SU-DHL-6 (cell line): Measurements from ENCODE around the gene CCNJL.

Experiments
- H2AFZ ChIP-seq: fragments of 200-600 bp; sonication (generic); 2 replicates; pipeline ENCODE4 v1.6.1; 2014; ENCODE audit warnings: low read depth, mild to moderate bottlenecking, moderate library complexity, mixed read lengths, antibody characterized with exemption, low read length; ENCODE audit not compliant: severe bottlenecking
- H3F3A ChIP-seq: fragments of 200-600 bp; shearing (Covaris generic); 2 replicates; pipeline ENCODE4 v1.6.0; 2016; ENCODE audit warnings: antibody characterized with exemption, mild to moderate bottlenecking; ENCODE audit not compliant: insufficient read depth
- H3K27ac ChIP-seq: fragments of 200-600 bp; sonication (generic); 2 replicates; pipeline ENCODE4 v1.5.1; 2016; ENCODE audit warnings: low read depth, mild to moderate bottlenecking, low read length, moderate library complexity, mixed read lengths
- H3K27me3 ChIP-seq: fragments of 200-600 bp; sonication (generic), shearing (Covaris generic); 2 replicates; pipeline ENCODE4 v1.6.0; 2014; ENCODE audit warnings: mild to moderate bottlenecking, low read length
- H3K36me3 ChIP-seq: fragments of 200-600 bp; sonication (generic); 2 replicates; pipeline ENCODE4 v1.6.1; 2014; ENCODE audit warnings: mild to moderate bottlenecking, low read length, mixed read lengths
- H3K4me2 ChIP-seq: fragments of 300-600, 200-600 bp; shearing (Covaris generic), sonication (generic); 2 replicates; pipeline ENCODE4 v1.6.0; 2014; ENCODE audit warnings: low read length, low read depth, mild to moderate bottlenecking; ENCODE audit not compliant: poor library complexity, severe bottlenecking
- H3K4me3 ChIP-seq: fragments of 200-600 bp; sonication (generic); 2 replicates; pipeline ENCODE4 v1.5.1; 2014; ENCODE audit warnings: antibody characterized with exemption, low read length, mild to moderate bottlenecking, mixed read lengths; ENCODE audit not compliant: insufficient read depth, poor library complexity, severe bottlenecking
- H3K79me2 ChIP-seq: fragments of 200-600 bp; sonication (generic); 2 replicates; pipeline ENCODE4 v1.6.1; 2014; ENCODE audit warnings: mild to moderate bottlenecking, low read length, moderate library complexity; ENCODE audit not compliant: insufficient read depth
- H3K9ac ChIP-seq: fragments of 200-600 bp; sonication (generic); 2 replicates; pipeline ENCODE4 v1.7.0; 2014; ENCODE audit warnings: mild to moderate bottlenecking, low read length
- H3K9me2 ChIP-seq: fragments of 200-600 bp; sonication (generic); replicated peaks from 2 replicates; pipeline ENCODE4 v1.6.1; 2014; ENCODE audit warnings: low read length; ENCODE audit not compliant: insufficient read depth
- H3K9me3 ChIP-seq: fragments of 200-600 bp; sonication (generic); 2 replicates; pipeline ENCODE4 v1.6.1; 2014; ENCODE audit warnings: low read length, mixed read lengths; ENCODE audit not compliant: insufficient read depth
- H4K20me1 ChIP-seq: fragments of 200-600 bp; sonication (generic); 2 replicates; pipeline ENCODE4 v1.6.1; 2014; ENCODE audit warnings: low read depth, mild to moderate bottlenecking, antibody characterized with exemption, low read length, moderate library complexity, mixed read lengths
- EZH2phosphoT487 ChIP-seq: fragments of 200-600 bp; sonication (generic), shearing (Covaris generic); conservative IDR thresholded peaks from 2 replicates; pipeline ENCODE4 v1.6.1; 2018; ENCODE audit warnings: mild to moderate bottlenecking, antibody characterized with exemption, low read length, moderate library complexity, mixed read lengths
- TF ChIP-seq, protein P1 (sequence below): fragments of 200-600 bp; sonication (generic); IDR thresholded peaks from one replicate; pipeline ENCODE4 v1.5.1; 2017; ENCODE audit warnings: antibody characterized with exemption, mild to moderate bottlenecking, low read length, moderate library complexity; ENCODE audit not compliant: insufficient read depth, poor library complexity, severe bottlenecking

Gene CCNJL

DNA sequence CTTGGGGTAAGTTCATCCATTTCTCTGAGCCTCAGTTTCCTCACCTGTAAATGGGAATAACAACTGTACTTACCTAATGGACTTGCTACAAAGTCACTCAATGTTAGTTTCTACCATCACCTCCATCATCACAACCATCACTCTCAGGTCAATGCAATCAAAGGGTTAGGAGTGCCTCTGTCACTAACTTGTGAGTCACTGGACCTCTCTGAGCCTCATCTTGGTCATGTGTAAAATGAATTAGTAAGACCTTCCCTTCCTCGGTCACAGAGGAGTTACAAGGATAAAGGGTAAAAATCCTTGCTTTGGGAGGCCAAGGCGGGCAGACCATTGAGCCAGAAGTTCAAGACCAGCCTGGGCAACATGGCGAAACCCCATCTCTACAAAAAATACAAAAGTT, 70.2 kb downstream of the CCNJL start:
- no peak overlapping the region for H3K27ac ChIP-seq

DNA sequence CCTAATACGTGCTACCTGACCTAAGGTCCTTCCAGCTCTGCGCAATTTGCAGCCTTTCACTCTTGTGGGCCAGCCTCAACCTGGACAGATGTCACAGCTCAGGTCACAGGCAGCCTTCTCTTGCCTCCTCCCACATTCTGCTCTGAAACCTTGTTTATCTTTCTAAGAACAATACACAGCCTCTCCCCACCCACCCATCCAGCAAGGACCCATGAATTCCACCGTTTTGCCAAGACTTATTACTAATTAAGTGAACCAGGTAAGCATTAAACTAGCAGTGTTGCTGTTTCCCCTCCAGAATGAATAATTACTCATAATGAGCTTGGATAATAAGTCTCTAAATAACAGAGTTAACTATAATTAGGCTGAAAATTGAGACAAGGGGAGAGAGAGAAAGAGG, 72.0 kb downstream of the CCNJL start:
- H3K9ac ChIP-seq = no peak overlapping the region
- H3K36me3 ChIP-seq = no peaks in the 10 kb centered on the region
- no peak overlapping the region for H3K4me2 ChIP-seq
- H3K9me3 ChIP-seq = no peaks in the 10 kb centered on the region
- H2AFZ ChIP-seq = no peak overlapping the region
- no peak overlapping the region for H3K27ac ChIP-seq
- no peaks in the 10 kb centered on the region for H4K20me1 ChIP-seq
- no peaks in the 10 kb centered on the region for H3K27me3 ChIP-seq
- H3K79me2 ChIP-seq = no peaks in the 10 kb centered on the region
- H3K9me2 ChIP-seq = no peaks in the 10 kb centered on the region
- TF ChIP-seq, protein P1, sequence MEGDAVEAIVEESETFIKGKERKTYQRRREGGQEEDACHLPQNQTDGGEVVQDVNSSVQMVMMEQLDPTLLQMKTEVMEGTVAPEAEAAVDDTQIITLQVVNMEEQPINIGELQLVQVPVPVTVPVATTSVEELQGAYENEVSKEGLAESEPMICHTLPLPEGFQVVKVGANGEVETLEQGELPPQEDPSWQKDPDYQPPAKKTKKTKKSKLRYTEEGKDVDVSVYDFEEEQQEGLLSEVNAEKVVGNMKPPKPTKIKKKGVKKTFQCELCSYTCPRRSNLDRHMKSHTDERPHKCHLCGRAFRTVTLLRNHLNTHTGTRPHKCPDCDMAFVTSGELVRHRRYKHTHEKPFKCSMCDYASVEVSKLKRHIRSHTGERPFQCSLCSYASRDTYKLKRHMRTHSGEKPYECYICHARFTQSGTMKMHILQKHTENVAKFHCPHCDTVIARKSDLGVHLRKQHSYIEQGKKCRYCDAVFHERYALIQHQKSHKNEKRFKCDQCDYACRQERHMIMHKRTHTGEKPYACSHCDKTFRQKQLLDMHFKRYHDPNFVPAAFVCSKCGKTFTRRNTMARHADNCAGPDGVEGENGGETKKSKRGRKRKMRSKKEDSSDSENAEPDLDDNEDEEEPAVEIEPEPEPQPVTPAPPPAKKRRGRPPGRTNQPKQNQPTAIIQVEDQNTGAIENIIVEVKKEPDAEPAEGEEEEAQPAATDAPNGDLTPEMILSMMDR = no peak
- no peak for TF ChIP-seq EZH2phosphoT487
- H3F3A ChIP-seq = no peaks in the 10 kb centered on the region
- no peak overlapping the region for H3K4me3 ChIP-seq

More for the DNA sequence above, 70.2 kb downstream of the CCNJL start:
- Histone ChIP-seq H3K27me3 (no peaks in the 10 kb centered on the region), H3K79me2 (no peaks in the 10 kb centered on the region), H3K9me2 (no peaks in the 10 kb centered on the region), H3K9me3 (no peaks in the 10 kb centered on the region), H3K4me2 (no peak overlapping the region), H4K20me1 (no peaks in the 10 kb centered on the region), H2AFZ (no peak overlapping the region), H3K36me3 (no peaks in the 10 kb centered on the region), H3F3A (no peaks in the 10 kb centered on the region), H3K4me3 (no peak overlapping the region), H3K9ac (no peak overlapping the region)
- no peak for TF ChIP-seq EZH2phosphoT487
- TF ChIP-seq, protein P1 = no peak

DNA sequence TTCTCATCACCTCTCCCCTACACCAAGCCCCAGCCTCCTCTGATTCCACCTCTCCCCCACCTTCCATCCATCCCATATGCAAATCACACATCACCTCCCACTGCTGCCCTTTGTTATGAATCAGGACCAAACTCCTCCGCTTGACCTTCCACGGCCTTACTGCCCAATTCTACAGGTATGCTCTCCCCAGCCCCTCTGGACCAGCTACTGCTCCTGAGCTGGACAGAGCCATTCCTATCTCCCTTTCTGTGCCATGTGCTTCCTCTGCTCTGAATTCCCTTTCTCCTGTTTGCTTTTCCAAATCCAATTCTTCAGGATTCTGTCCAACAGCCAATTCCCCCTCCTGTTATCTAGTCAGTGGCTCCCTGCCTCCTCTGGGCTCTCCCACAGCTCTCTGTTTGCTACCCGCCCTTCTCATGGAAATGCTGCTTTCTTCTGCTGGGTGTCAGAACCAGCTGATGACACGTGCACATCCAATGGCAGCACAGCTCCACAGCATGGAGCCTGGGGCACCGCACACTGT, 74.7 kb downstream of the CCNJL start:
- Histone ChIP-seq H3K36me3 (no peaks in the 10 kb centered on the region), H3K27ac (no peak overlapping the region), H3F3A (no peaks in the 10 kb centered on the region), H2AFZ (no peak overlapping the region), H3K9me3 (no peaks in the 10 kb centered on the region), H3K4me2 (no peak overlapping the region), H3K79me2 (no peaks in the 10 kb centered on the region), H3K9ac (no peak overlapping the region), H3K9me2 (no peaks in the 10 kb centered on the region), H4K20me1 (no peaks in the 10 kb centered on the region), H3K27me3 (no peaks in the 10 kb centered on the region), H3K4me3 (no peak overlapping the region)
- TF ChIP-seq, protein P1 = no peak
- no peak for TF ChIP-seq EZH2phosphoT487

DNA sequence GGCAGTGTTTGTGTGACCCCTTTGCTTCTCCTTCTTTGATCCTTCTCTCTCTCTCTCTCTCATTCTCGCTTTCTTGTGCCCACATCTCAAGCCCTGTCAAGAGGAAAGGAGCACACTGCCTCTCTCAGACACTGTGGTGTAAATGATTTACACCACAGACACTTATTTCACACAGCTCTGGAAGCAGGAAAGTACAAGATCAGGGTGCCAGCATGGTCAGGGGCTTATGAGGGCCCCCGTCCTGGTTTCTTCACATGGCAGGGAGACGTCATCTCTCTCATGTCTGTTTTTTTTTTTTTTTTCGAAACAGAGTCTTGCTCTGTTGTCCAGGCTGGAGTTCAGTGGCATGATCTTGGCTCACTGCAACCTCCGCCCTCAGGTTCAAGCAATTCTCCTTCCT, 76.6 kb downstream of the CCNJL start:
- Histone ChIP-seq H3K27ac (no peak overlapping the region), H3K9me3 (no peaks in the 10 kb centered on the region), H3K27me3 (no peaks in the 10 kb centered on the region), H3K79me2 (no peaks in the 10 kb centered on the region), H3K4me2 (no peak overlapping the region), H3K4me3 (no peak overlapping the region), H4K20me1 (no peaks in the 10 kb centered on the region), H3K36me3 (no peaks in the 10 kb centered on the region), H3K9ac (no peak overlapping the region), H2AFZ (no peak overlapping the region), H3K9me2 (no peaks in the 10 kb centered on the region), H3F3A (no peaks in the 10 kb centered on the region)
- TF ChIP-seq, protein P1 = no peak
- TF ChIP-seq EZH2phosphoT487 = no peak
